Stimulated activated CD4-positive, alpha-beta T cell treated with anti-CD3 and anti-CD28 coated beads, Interleukin-12 subunit alpha, Interleukin-12 subunit beta, amount 100 ng/mL, for 48 hours (primary cell): ENCODE results near the gene SLC45A1.

ENCODE experiments used
- DNase-seq, 3 donors: peaks; one replicate each; pipeline ENCODE4 v3.0.0-alpha.2; 2020; ENCODE audit warnings: low read depth in 2 of 3, low spot score in 1 of 3

SLC45A1 gene

DNA sequence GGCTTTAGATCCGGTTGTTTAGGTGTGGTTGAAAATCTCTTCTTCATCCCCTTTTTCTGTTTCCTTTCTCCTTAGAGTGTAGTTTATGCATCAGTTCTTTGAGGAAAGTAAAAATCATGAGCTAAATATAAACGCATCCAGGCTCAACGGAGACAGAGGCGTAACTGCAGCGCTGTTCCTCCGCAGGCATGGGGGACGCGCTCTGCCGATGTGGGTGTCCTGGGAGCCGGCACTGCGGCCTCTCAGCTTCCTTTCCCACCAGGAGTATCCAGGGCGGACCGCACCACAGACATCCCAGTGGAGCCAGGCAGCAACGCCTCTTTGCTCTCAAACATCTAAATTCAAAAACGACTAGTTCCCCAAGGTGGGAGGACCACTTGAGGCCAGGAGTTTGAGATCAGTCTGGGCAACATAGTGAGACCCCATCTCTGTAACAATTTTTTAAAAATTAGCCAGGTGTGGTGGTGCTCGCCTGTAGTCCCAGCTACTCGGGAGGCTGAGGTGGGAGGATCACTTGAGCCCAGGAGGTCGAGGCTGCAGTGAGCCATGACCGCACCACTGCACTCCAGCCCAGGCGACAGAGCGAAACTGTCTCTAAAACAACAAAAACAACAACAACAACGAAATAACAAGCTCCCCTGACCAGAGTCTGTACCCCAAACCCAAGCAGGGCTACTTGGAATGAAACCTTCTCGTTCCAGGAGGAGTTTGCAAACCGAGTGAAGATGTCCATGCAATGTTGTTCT lies 16.4 kb downstream of the SLC45A1 start:
- no peak for DNase-seq

DNA sequence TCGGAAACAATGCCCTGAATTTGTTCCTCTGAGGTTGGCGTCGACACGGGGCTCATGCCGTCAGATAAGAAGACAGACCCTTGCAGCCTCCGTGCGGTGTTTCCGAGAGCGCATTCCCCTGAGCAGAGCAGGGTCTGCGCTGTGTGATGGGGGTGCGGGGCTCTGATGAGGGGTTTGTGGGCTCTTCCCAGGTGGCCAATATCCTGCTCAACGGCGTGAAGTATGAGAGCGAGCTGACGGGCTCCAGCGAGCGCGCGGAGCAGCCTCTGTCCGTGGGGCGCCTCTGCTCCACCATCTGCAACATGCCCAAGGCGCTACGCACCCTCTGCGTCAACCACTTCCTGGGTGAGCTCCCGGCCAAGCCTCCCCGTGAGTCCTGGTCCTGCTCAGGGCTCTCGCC lies 17.3 kb downstream of the SLC45A1 start:
- DNase-seq = no peak

GRCh38 chr1:8337776-8338525 lies 20.0 kb downstream of the SLC45A1 start:
- no peak for DNase-seq

DNA sequence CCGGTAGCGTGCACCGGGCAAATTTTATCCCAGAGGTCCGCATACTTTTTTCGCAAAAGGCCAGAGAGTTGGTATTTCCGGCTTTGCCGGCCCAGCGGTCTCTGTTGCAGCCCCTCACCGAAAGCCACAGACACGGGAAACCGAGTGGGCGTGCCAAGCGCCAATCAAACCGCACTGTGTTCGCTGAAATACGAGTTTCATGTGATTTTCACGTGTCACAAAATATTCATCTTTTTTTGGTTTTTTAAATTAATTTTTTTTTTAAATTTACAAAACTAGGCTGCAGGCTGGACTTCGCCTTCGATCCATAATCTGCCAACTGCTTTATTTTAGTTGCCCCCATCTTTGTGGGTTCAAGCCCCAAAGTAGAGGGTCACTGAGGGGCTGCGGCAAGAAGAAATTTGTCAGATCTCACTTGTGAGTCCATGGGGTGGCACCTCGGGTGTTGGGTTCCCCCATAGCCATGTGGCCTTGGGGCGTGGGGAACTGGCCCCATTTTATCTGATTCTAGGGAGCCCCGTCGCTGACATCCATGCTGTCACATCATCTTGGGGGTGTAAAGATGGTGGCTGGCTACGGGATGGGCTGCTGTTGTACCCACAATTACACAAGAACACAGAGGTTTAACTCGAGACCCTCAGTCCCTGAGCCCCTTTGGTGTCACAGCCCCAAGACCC lies 20.8 kb downstream of the SLC45A1 start:
- DNase-seq = no peak

DNA sequence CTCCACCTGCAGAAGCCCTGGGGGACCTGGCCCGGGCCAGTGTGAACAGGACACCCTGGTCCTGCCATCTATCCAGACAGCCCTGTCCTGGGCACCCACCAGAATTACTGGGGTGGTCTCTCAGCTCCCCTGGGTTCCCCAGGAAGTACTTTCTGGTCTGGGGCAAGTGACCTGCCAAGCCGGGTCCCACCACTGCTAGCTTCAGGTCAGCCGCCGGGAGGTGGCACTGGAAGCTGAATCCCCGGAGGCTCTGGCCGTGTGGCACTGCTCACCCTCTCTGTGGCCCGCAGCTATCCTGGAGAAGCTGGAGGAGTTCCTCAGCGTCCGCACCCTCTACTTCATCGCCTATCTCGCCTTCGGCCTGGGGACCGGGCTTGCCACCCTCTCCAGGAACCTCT lies 21.3 kb downstream of the SLC45A1 start:
- DNase-seq = no peak

- no peak for DNase-seq
Measured at GRCh38 chr1:8340448-8340847, 22.5 kb downstream of the SLC45A1 start.

- DNase-seq = no peak
Measured at GRCh38 chr1:8342325-8342724, 24.4 kb downstream of the SLC45A1 start.

GRCh38 chr1:8343044-8343443 lies 25.1 kb downstream of the SLC45A1 start:
- no peak for DNase-seq

GRCh38 chr1:8343464-8344001 lies 25.6 kb downstream of the SLC45A1 start:
- DNase-seq = no peak

GRCh38 chr1:8344893-8345507 lies 27.1 kb downstream of the SLC45A1 start:
- DNase-seq = no peak

- DNase-seq = no peak
Measured at GRCh38 chr1:8345621-8346415, 27.9 kb downstream of the SLC45A1 start.

GRCh38 chr1:8347635-8348034 lies 29.7 kb downstream of the SLC45A1 start:
- DNase-seq = no peak

DNA sequence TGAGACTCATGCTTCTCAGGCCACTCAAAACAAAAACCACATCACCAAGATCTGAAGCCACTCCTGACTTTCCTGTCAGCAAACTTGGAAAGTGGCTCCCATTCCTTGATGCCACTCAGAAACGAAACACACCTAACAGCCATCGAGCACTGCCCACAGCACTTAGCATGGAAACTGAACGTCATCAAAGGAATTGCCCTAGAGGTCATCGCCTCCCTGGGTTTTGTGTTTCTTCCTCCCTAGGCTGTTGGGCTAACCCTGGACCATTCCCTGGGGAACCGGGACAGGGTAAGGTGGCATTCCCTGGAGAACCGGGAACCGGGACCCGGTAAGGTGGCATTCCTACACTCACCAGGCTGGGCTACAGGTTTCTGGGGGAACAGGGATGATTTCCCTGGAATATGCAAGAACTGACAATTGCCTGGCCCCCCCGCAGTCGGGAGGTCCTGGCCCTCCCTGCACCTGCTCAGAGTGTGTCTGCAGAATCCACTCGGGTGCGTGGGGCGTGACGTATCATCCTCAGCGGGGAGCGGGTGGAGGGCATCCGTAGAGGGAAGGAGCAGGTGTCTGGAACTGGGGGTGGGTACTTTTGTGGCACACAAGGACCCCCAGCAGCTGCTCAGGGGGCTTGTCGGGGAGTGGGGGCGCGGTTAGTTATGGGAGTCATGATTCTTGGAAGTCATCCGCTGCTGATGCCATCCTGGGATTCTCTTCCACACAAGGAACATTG lies 30.3 kb downstream of the SLC45A1 start:
- DNase-seq = no peak

- peak; percentile 47 to 57 (median 56) for DNase-seq
Measured at GRCh38 chr1:8348777-8349472, 31.0 kb downstream of the SLC45A1 start.

DNA sequence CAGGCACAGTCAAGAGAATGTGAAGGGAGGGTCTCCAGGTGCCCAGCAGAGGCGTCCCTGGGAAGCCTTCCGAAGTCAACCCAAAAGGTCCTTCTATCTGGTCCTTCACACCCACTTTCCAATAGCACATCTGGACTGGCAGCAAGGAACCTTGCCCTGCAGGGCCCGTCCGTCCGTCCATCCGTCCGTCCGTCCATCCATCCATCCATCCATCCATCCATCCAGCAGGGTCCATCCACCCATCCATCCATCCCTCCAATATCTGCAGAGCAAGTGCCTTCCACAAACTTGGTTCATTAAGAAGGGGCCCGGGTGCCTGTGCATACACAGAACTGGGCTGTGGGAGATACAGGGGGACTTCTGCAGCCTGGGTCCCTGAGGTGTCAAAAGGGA lies 31.6 kb downstream of the SLC45A1 start:
- DNase-seq = no peak

DNA sequence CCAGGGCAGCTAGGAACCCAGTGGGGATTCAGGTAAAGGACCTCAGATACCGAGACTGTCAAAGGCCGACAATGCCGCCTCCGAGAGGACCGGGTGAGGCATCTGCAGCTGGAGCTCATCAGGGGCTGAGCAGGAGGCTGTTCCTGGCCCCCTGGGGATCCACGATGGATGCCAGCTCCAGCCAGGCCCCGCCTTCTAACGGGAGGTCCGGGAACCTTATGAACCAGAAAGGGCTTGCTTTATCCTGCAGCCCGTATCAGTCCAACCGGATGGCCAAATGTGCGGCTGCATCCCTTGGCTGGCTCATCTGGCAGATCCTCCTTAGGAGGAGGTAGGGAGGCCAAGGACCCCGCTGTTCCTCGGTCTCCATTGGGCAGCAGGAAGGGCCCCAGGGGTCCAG lies 32.0 kb downstream of the SLC45A1 start:
- DNase-seq = no peak

DNA sequence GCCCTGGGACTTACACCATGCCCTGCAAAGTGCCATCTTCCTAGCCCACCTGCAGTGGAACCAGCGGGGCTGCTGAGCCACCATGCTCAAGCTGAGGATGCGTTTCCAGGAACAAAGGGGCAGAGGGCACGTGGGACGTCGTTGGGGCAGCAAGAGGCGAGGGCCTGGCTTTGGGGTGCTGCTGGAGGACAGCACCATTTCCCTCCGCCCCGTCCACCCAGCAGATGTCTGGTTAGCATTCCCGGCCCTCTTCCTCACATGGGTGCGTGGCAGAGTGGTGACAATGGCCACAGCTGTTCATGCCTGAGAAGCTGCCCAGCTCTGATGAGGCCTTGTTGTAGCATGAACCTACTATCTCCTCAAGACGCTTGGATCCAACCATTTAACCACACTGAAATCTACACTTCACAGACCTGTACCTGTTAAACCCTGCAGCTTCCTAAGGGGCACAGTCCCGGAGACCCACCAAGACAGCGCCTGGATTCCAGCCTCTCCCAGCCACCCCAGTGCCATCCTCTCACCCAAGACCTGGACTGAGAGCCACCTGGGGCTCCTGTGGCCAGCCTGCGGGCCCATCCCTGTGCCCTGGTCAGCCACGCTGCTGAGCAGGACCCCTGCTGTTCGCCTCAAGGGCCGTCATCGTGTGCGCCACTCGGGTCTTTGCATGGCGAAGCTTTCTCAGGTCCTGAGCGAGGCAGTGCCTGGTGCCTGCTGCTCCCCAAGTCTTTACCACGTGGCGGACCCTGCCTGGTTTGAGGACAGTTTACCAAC lies 33.2 kb downstream of the SLC45A1 start:
- no peak for DNase-seq

DNA sequence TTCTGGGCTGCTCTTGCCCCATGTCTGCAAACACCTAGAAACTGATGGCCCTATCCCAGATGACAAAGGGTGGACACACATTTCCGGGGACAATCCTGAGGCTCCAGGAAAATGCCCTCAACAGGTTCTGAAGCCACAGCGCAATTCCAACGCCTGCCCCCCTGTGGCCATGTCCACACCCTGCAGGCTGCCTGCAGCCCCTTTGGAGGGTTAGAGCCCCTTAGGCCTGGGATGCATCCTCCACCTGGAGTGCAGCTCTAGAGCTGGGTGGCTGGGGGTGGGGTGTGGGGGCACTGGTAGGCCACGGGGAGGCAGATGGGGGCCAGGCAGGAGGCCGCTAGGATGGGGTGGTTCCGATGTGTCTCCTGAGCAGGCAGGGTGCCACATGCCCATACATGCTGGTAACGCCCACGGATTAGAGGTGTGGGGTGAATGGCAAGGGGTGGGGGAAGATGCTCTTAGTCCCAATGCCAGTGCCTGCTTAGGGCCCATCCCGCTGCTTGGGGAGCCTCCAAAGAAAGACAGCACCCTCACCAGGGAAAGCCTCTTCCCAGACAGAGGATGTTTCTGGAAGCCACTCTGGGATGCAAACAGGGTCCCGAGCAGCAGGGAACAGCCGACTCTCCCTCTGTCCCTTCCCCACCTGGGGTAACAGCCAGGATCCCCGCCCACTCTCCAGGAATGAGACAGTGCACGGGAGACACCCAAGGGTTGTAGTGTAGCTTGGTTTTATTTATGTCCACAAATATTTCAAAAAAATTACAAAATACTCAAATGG lies 34.0 kb downstream of the SLC45A1 start:
- DNase-seq = no peak
